ENCODE results near the gene CBLN2.

The CBLN2 gene

GRCh38 chr18:72539901-72540300 is 4.2 kb downstream of the CBLN2 start:
- Mint-ChIP-seq H3K9me3 (no peaks in the 10 kb centered on the region), H3K4me3 (peak overlapping the region in 1 of 3 experiments; percentile 42), H3K27me3 (ENCODE audit: low read depth) (peaks cover 88% of the 10 kb centered on the region), H3K4me1 (peaks cover 16% of the 10 kb centered on the region), H3K27ac (no peak overlapping the region), H3K36me3 (ENCODE audit: low read depth) (no peaks in the 10 kb centered on the region)
- TF ChIP-seq, protein P1, sequence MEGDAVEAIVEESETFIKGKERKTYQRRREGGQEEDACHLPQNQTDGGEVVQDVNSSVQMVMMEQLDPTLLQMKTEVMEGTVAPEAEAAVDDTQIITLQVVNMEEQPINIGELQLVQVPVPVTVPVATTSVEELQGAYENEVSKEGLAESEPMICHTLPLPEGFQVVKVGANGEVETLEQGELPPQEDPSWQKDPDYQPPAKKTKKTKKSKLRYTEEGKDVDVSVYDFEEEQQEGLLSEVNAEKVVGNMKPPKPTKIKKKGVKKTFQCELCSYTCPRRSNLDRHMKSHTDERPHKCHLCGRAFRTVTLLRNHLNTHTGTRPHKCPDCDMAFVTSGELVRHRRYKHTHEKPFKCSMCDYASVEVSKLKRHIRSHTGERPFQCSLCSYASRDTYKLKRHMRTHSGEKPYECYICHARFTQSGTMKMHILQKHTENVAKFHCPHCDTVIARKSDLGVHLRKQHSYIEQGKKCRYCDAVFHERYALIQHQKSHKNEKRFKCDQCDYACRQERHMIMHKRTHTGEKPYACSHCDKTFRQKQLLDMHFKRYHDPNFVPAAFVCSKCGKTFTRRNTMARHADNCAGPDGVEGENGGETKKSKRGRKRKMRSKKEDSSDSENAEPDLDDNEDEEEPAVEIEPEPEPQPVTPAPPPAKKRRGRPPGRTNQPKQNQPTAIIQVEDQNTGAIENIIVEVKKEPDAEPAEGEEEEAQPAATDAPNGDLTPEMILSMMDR (IDR thresholded peaks at IDR 0.05; ENCODE audit: unreplicated experiment in 3 of 3) = no peak

DNA sequence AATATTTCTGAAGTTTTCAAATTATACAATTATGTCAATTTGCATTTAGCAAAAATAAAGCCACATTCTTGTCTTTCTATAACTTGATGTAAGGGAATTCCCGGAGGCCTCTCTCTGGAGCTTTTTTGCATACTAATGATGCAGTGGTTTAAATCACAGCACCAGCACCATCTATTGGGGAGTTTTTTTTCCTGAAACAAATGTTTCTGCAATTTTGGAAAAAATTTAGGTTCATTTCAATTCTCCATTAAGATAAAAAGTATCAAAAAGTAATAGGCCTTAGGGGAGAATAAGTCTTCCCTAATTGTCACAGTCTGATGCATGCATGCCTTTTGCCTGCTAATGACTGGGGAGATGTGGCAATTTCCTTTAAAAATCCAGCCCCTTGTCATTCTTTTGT is 13.5 kb downstream of the CBLN2 start:
- Mint-ChIP-seq H3K4me3 (no peak overlapping the region), H3K36me3 (ENCODE audit: low read depth) (no peaks in the 10 kb centered on the region), H3K9me3 (peaks cover 2% of the 10 kb centered on the region), H3K4me1 (no peaks in the 10 kb centered on the region), H3K27ac (no peak overlapping the region), H3K27me3 (ENCODE audit: low read depth) (peaks cover 4% of the 10 kb centered on the region)
- TF ChIP-seq, protein P1 (IDR thresholded peaks at IDR 0.05; ENCODE audit: unreplicated experiment in 3 of 3) = peak; percentile 26 to 28 (median 28)

DNA sequence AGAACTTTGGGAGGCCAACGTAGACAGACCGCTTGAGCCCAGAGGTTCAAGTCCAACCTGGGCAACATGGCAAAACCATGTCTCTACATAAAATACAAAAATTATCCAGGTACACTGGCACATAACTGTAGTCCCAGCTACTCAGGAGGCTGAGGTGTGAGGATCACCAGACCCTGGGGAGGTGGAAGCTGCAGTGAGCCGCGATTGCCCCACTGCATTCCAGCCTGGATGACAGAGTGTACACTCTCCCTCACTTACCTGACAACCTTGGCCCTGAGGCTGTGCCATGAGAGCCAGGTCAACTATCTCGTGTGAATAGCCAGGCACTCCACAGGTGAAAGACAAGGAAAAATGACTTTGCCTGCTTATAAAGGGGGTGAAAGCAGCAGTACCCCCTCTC is 39.3 kb downstream of the CBLN2 start:
- Mint-ChIP-seq H3K36me3 (ENCODE audit: low read depth) (no peaks in the 10 kb centered on the region), H3K9me3 (no peaks in the 10 kb centered on the region), H3K27ac (no peak overlapping the region), H3K27me3 (ENCODE audit: low read depth) (peaks cover 11% of the 10 kb centered on the region), H3K4me3 (no peak overlapping the region), H3K4me1 (no peaks in the 10 kb centered on the region)
- TF ChIP-seq, protein P1 (IDR thresholded peaks at IDR 0.05; ENCODE audit: unreplicated experiment in 3 of 3) = no peak

DNA sequence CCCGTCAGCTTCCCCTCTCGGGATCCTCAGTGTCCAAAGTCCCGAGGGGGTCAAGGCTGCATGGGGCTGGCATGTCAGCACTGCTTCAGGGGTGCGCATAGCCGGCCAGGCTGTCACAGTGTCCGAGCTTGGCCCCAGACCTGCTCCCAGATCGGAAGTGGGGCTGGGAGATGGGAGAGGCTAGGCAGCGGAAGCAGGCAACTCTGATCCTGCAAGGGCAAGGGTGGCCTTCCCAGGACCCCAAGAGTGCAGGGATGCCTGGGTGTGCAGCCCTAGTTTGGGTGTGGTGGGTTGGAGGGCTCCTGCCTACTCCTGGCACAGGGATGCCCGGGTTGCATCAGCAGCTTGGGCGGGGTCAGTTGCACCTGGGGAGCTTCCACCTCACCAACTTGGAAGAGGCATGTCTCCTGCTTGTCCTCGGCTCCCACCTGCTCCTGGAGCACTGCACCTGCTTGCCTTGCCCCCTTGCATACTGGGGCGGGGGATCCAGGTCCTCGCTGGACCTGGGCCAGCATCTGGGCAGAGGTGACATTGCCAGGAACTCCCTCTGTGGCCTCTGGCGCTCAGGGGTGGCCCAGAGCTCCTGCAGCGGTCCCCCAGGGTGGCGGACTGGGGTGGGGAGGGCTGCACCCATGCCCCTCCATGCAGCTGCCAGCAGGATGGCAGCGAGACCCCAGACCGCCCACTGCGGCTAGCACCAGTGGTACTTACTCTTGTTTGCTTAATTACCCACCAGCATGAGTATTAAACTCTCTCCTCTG is 41.3 kb downstream of the CBLN2 start:
- Mint-ChIP-seq H3K27ac (no peak overlapping the region), H3K9me3 (no peaks in the 10 kb centered on the region)

GRCh38 chr18:72492497-72492896 is 51.6 kb downstream of the CBLN2 start:
- H3K9me3 Mint-ChIP-seq = no peaks in the 10 kb centered on the region
- H3K4me1 Mint-ChIP-seq = no peaks in the 10 kb centered on the region
- TF ChIP-seq, protein P1 (IDR thresholded peaks at IDR 0.05; ENCODE audit: unreplicated experiment in 3 of 3) = no peak
- no peak overlapping the region for H3K27ac Mint-ChIP-seq
- no peaks in the 10 kb centered on the region for H3K36me3 Mint-ChIP-seq (ENCODE audit: low read depth)
- no peak overlapping the region for H3K4me3 Mint-ChIP-seq
- peaks cover 4% of the 10 kb centered on the region for H3K27me3 Mint-ChIP-seq (ENCODE audit: low read depth)

More for the DNA sequence above, 41.3 kb downstream of the CBLN2 start:
- Mint-ChIP-seq H3K4me1 (no peaks in the 10 kb centered on the region), H3K36me3 (ENCODE audit: low read depth) (no peaks in the 10 kb centered on the region), H3K4me3 (no peak overlapping the region), H3K27me3 (ENCODE audit: low read depth) (peaks cover 7% of the 10 kb centered on the region)
- TF ChIP-seq, protein P1 (IDR thresholded peaks at IDR 0.05; ENCODE audit: unreplicated experiment in 3 of 3) = no peak

Data from nephron (organoid).